Measurements from ENCODE around the gene ERCC6L2.

ERCC6L2 gene

GRCh38 chr9:95936579-95937075, 61.1 kb downstream of the ERCC6L2 start:
- no peaks in the 10 kb centered on the region for H3K9me3 ChIP-seq (ENCODE audit: insufficient read depth, low read length)

GRCh38 chr9:95937131-95937530, 61.6 kb downstream of the ERCC6L2 start:
- Histone ChIP-seq H3K4me1 (ENCODE audit: low read length) (no peaks in the 10 kb centered on the region), H3K79me2 (ENCODE audit: low read length) (no peaks in the 10 kb centered on the region), H4K20me1 (ENCODE audit: insufficient read depth, low read length) (no peaks in the 10 kb centered on the region), H3K27me3 (ENCODE audit: low read depth, low read length) (no peaks in the 10 kb centered on the region), H3K4me2 (ENCODE audit: low read length) (no peak overlapping the region), H3K9me3 (ENCODE audit: insufficient read depth, low read length) (no peaks in the 10 kb centered on the region), H3K4me3 (ENCODE audit: low read length) (no peak overlapping the region), H2AFZ (ENCODE audit: low read depth, low read length) (no peak overlapping the region), H3K27ac (ENCODE audit: low read length) (no peak overlapping the region), H3K36me3 (replicated peaks; ENCODE audit: low read depth, low read length) (peaks cover 63% of the 10 kb centered on the region), H3K9ac (ENCODE audit: low read length) (no peak overlapping the region)
- TF ChIP-seq EZH2phosphoT487 (IDR thresholded peaks at IDR 0.05; ENCODE audit: low read depth), result no peak
- TF ChIP-seq CTCF (IDR thresholded peaks at IDR 0.05; ENCODE audit: low read depth, low read length), result no peak

More at GRCh38 chr9:95936579-95937075, 61.1 kb downstream of the ERCC6L2 start:
- H3K36me3 ChIP-seq (replicated peaks; ENCODE audit: low read depth, low read length), result peaks cover 58% of the 10 kb centered on the region
- H3K27me3 ChIP-seq (ENCODE audit: low read depth, low read length), result no peaks in the 10 kb centered on the region
- H2AFZ ChIP-seq (ENCODE audit: low read depth, low read length), result no peak overlapping the region
- TF ChIP-seq EZH2phosphoT487 (IDR thresholded peaks at IDR 0.05; ENCODE audit: low read depth) (no peak), CTCF (IDR thresholded peaks at IDR 0.05; ENCODE audit: low read depth, low read length) (no peak)
- H3K79me2 ChIP-seq (ENCODE audit: low read length), result no peaks in the 10 kb centered on the region
- H3K4me2 ChIP-seq (ENCODE audit: low read length), result no peak overlapping the region
- no peak overlapping the region for H3K27ac ChIP-seq (ENCODE audit: low read length)
- H3K4me3 ChIP-seq (ENCODE audit: low read length), result no peak overlapping the region
- H3K4me1 ChIP-seq (ENCODE audit: low read length), result no peaks in the 10 kb centered on the region
- no peak overlapping the region for H3K9ac ChIP-seq (ENCODE audit: low read length)
- no peaks in the 10 kb centered on the region for H4K20me1 ChIP-seq (ENCODE audit: insufficient read depth, low read length)

- Histone ChIP-seq H3K4me3 (ENCODE audit: low read length) (no peak overlapping the region), H3K79me2 (ENCODE audit: low read length) (no peaks in the 10 kb centered on the region)
These were observed 63.2 kb downstream of the ERCC6L2 start for GRCh38 chr9:95938724-95939123.

GRCh38 chr9:95939472-95939871, 64.0 kb downstream of the ERCC6L2 start:
- H3K36me3 ChIP-seq (replicated peaks; ENCODE audit: low read depth, low read length), result peaks cover 69% of the 10 kb centered on the region
- no peak for TF ChIP-seq EZH2phosphoT487 (IDR thresholded peaks at IDR 0.05; ENCODE audit: low read depth)
- TF ChIP-seq CTCF (IDR thresholded peaks at IDR 0.05; ENCODE audit: low read depth, low read length), result no peak
- H3K4me1 ChIP-seq (ENCODE audit: low read length), result no peaks in the 10 kb centered on the region
- no peaks in the 10 kb centered on the region for H3K9me3 ChIP-seq (ENCODE audit: insufficient read depth, low read length)
- H3K4me2 ChIP-seq (ENCODE audit: low read length), result no peak overlapping the region
- H3K9ac ChIP-seq (ENCODE audit: low read length), result no peak overlapping the region
- H4K20me1 ChIP-seq (ENCODE audit: insufficient read depth, low read length), result no peaks in the 10 kb centered on the region
- no peak overlapping the region for H3K4me3 ChIP-seq (ENCODE audit: low read length)
- no peaks in the 10 kb centered on the region for H3K79me2 ChIP-seq (ENCODE audit: low read length)
- no peak overlapping the region for H2AFZ ChIP-seq (ENCODE audit: low read depth, low read length)
- H3K27ac ChIP-seq (ENCODE audit: low read length), result no peak overlapping the region
- H3K27me3 ChIP-seq (ENCODE audit: low read depth, low read length), result no peaks in the 10 kb centered on the region

More at GRCh38 chr9:95938724-95939123, 63.2 kb downstream of the ERCC6L2 start:
- peaks cover 68% of the 10 kb centered on the region for H3K36me3 ChIP-seq (replicated peaks; ENCODE audit: low read depth, low read length)
- no peaks in the 10 kb centered on the region for H4K20me1 ChIP-seq (ENCODE audit: insufficient read depth, low read length)
- TF ChIP-seq EZH2phosphoT487 (IDR thresholded peaks at IDR 0.05; ENCODE audit: low read depth), result no peak
- TF ChIP-seq CTCF (IDR thresholded peaks at IDR 0.05; ENCODE audit: low read depth, low read length), result no peak
- H2AFZ ChIP-seq (ENCODE audit: low read depth, low read length), result no peak overlapping the region
- H3K27ac ChIP-seq (ENCODE audit: low read length), result no peak overlapping the region
- no peak overlapping the region for H3K4me2 ChIP-seq (ENCODE audit: low read length)
- no peaks in the 10 kb centered on the region for H3K9me3 ChIP-seq (ENCODE audit: insufficient read depth, low read length)
- H3K27me3 ChIP-seq (ENCODE audit: low read depth, low read length), result no peaks in the 10 kb centered on the region
- no peaks in the 10 kb centered on the region for H3K4me1 ChIP-seq (ENCODE audit: low read length)
- no peak overlapping the region for H3K9ac ChIP-seq (ENCODE audit: low read length)
